ENCODE measurements around the gene PKN1. TPM values are rescaled to one million over a fixed set of nuclear protein-coding genes. Genes with fewer than 3 reads are reported as not detected.
"Not testable (repeated sequence)": the region's sequence is repeated elsewhere in the genome, so short reads cannot be mapped to it uniquely, and the experiment has no call there.

The PKN1 gene
- total RNA-seq, 1 donor from 2014 or later: 68.3 TPM

DNA sequence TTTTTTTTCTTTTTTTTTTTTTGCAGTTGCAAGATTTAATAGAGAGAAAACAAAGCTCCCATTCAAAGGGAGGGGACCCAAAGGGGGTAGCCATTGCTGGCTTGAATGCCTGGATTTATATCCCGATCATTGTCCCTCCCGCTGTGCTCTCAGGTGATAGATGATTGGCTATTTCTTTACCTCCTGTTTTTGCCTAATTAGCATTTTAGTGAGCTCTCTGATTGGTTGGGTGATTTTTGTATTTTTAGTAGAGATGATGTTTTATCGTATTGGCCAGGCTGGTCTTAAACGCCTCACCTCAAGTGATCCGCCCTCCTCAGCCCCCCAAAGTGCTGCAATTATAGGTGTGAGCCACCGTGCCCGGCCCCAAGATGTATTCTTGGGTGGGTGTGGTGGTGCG is 71.5 kb downstream of the PKN1 start:
- DNase-seq (ENCODE audit: low read depth); H3K36me3 ChIP-seq (ENCODE audit: insufficient read depth, low read length); H3K9me3 ChIP-seq (ENCODE audit: insufficient read depth, low read depth, low read length); FAIRE-seq; H3K9me3 Mint-ChIP-seq (ENCODE audit: unreplicated experiment); H3K27me3 ChIP-seq (ENCODE audit: insufficient read depth, low read length); H4K20me1 ChIP-seq (ENCODE audit: insufficient read depth, low read length); H3K4me2 ChIP-seq (ENCODE audit: low read length); H3K4me1 Mint-ChIP-seq (ENCODE audit: low read depth, unreplicated experiment); H2AFZ ChIP-seq (ENCODE audit: low read depth, low read length); H3K79me2 ChIP-seq (ENCODE audit: insufficient read depth, low read length); H3K27me3 Mint-ChIP-seq (ENCODE audit: low read depth, unreplicated experiment); H3K4me3 Mint-ChIP-seq (ENCODE audit: unreplicated experiment); H3K36me3 Mint-ChIP-seq (ENCODE audit: low read depth, unreplicated experiment); H3K4me3 ChIP-seq (ENCODE audit: insufficient read depth, low read depth, low read length); H3K27ac ChIP-seq (ENCODE audit: low read depth, low read length); H3K9ac ChIP-seq (ENCODE audit: low read length); H3K27ac Mint-ChIP-seq (ENCODE audit: unreplicated experiment): not testable (repeated sequence)
- H3K4me1 ChIP-seq (ENCODE audit: insufficient read depth, low read length): peaks cover 20% of the 10 kb centered on the region

- Mint-ChIP-seq H3K36me3 (ENCODE audit: low read depth, unreplicated experiment) (no peaks in the 10 kb centered on the region), H3K27ac (ENCODE audit: unreplicated experiment) (peak overlapping the region; percentile 75), H3K4me3 (ENCODE audit: unreplicated experiment) (peak overlapping the region; percentile 60), H3K4me1 (ENCODE audit: low read depth, unreplicated experiment) (peaks cover 13% of the 10 kb centered on the region), H3K9me3 (ENCODE audit: unreplicated experiment) (peaks cover 2% of the 10 kb centered on the region), H3K27me3 (ENCODE audit: low read depth, unreplicated experiment) (no peaks in the 10 kb centered on the region)
- no peaks in the 10 kb centered on the region for H4K20me1 ChIP-seq (ENCODE audit: insufficient read depth, low read length)
- peak overlapping the region; percentile 87 for H3K27ac ChIP-seq (ENCODE audit: low read depth, low read length)
- no peaks in the 10 kb centered on the region for H3K36me3 ChIP-seq (ENCODE audit: insufficient read depth, low read length)
- H3K9me3 ChIP-seq (ENCODE audit: insufficient read depth, low read depth, low read length): no peaks in the 10 kb centered on the region
- H3K79me2 ChIP-seq (ENCODE audit: insufficient read depth, low read length): no peaks in the 10 kb centered on the region
- peak overlapping the region; percentile 77 for H2AFZ ChIP-seq (ENCODE audit: low read depth, low read length)
- peak overlapping the region; percentile 73 for H3K4me2 ChIP-seq (ENCODE audit: low read length)
- H3K27me3 ChIP-seq (ENCODE audit: insufficient read depth, low read length): no peaks in the 10 kb centered on the region
- H3K9ac ChIP-seq (ENCODE audit: low read length): peak overlapping the region; percentile 76
- H3K4me1 ChIP-seq (ENCODE audit: insufficient read depth, low read length): peaks cover 24% of the 10 kb centered on the region
- no peak overlapping the region for H3K4me3 ChIP-seq (ENCODE audit: insufficient read depth, low read depth, low read length)
- TF ChIP-seq, protein P1, sequence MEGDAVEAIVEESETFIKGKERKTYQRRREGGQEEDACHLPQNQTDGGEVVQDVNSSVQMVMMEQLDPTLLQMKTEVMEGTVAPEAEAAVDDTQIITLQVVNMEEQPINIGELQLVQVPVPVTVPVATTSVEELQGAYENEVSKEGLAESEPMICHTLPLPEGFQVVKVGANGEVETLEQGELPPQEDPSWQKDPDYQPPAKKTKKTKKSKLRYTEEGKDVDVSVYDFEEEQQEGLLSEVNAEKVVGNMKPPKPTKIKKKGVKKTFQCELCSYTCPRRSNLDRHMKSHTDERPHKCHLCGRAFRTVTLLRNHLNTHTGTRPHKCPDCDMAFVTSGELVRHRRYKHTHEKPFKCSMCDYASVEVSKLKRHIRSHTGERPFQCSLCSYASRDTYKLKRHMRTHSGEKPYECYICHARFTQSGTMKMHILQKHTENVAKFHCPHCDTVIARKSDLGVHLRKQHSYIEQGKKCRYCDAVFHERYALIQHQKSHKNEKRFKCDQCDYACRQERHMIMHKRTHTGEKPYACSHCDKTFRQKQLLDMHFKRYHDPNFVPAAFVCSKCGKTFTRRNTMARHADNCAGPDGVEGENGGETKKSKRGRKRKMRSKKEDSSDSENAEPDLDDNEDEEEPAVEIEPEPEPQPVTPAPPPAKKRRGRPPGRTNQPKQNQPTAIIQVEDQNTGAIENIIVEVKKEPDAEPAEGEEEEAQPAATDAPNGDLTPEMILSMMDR (IDR thresholded peaks at IDR 0.05; ENCODE audit: insufficient read depth, low read depth, low read length): peak; percentile 54
- no peak for TF ChIP-seq EZH2 (IDR thresholded peaks at IDR 0.05; ENCODE audit: insufficient read depth, low read length)
- DNase-seq (ENCODE audit: low read depth) (peak; percentile 75), FAIRE-seq (no peak)
These were observed 72.6 kb downstream of the PKN1 start for GRCh38 chr19:14505488-14506239.

DNA sequence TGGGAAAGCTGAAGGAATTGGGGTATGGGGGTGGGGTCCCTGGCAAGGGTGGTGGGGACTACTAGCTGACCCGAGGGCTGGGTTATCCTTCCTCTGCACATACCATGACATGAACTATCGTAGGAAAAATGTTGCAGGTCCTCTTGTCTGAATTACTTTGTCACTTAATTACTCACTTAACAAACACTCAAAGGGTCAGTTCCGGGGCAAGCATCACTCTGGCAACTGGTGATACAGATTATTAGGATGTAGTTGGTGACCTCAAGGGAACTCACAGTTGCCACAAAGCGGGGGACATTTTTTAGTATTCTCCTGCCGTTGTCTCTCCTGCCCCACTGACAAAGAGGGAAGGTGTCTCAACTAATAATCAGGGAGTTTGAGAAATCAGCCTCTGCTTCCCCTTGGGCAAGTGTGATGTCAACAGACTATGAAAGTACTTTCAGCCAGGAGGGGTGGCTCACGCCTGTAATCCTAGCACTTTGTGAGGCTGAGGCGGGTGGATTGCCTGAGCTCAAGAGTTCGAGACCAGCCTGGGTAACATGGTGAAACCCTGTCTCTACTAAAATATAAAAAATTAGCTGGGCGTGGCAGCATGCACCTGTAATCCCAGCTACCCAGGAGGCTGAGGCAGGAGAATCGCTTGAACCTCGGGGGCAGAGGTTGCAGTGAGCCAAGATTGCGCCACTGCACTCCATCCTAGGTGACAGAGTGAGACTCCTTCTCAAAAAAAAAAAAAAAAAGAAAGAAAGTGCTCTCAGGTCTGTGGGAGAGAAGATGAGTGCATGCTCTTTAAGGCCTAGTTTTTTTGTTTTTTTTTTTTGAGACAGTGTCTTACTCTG is 74.8 kb downstream of the PKN1 start:
- Histone ChIP-seq H3K27ac (ENCODE audit: low read depth, low read length) (peak overlapping the region; percentile 32), H3K4me3 (ENCODE audit: insufficient read depth, low read depth, low read length) (no peak overlapping the region), H3K79me2 (ENCODE audit: insufficient read depth, low read length) (no peaks in the 10 kb centered on the region), H3K9ac (ENCODE audit: low read length) (no peak overlapping the region), H3K4me2 (ENCODE audit: low read length) (peak overlapping the region; percentile 54), H2AFZ (ENCODE audit: low read depth, low read length) (no peak overlapping the region), H3K4me1 (ENCODE audit: insufficient read depth, low read length) (peaks cover 30% of the 10 kb centered on the region), H4K20me1 (ENCODE audit: insufficient read depth, low read length) (no peaks in the 10 kb centered on the region), H3K36me3 (ENCODE audit: insufficient read depth, low read length) (no peaks in the 10 kb centered on the region), H3K27me3 (ENCODE audit: insufficient read depth, low read length) (no peaks in the 10 kb centered on the region), H3K9me3 (ENCODE audit: insufficient read depth, low read depth, low read length) (no peaks in the 10 kb centered on the region)
- Mint-ChIP-seq H3K4me1 (ENCODE audit: low read depth, unreplicated experiment) (peaks cover 18% of the 10 kb centered on the region), H3K9me3 (ENCODE audit: unreplicated experiment) (peaks cover 2% of the 10 kb centered on the region), H3K4me3 (ENCODE audit: unreplicated experiment) (peak overlapping the region; percentile 42), H3K27me3 (ENCODE audit: low read depth, unreplicated experiment) (no peaks in the 10 kb centered on the region), H3K36me3 (ENCODE audit: low read depth, unreplicated experiment) (no peaks in the 10 kb centered on the region), H3K27ac (ENCODE audit: unreplicated experiment) (peak overlapping the region; percentile 88)
- TF ChIP-seq, protein P1 (IDR thresholded peaks at IDR 0.05; ENCODE audit: insufficient read depth, low read depth, low read length): no peak
- TF ChIP-seq EZH2 (IDR thresholded peaks at IDR 0.05; ENCODE audit: insufficient read depth, low read length): no peak
- FAIRE-seq (no peak), DNase-seq (ENCODE audit: low read depth) (peak; percentile 67)
